NCI-H748 (cell line): Measurements from ENCODE around the gene LRRC28.

Source experiments
- DNase-seq: peaks from one replicate; lab custom pipeline; 2025; ENCODE audit not compliant: unreplicated experiment; lab: John Stamatoyannopoulos, UW

Gene LRRC28

GRCh38 chr15:99305761-99306505 lies 54.7 kb downstream of the LRRC28 start:
- peak; percentile 75 for DNase-seq

GRCh38 chr15:99306694-99307338 lies 55.5 kb downstream of the LRRC28 start:
- DNase-seq = peak; percentile 79

- no peak for DNase-seq
Measured at GRCh38 chr15:99307735-99308134, 56.5 kb downstream of the LRRC28 start.

GRCh38 chr15:99310745-99311144 lies 59.5 kb downstream of the LRRC28 start:
- DNase-seq = no peak

- DNase-seq = no peak
Measured at GRCh38 chr15:99312228-99312627, 60.9 kb downstream of the LRRC28 start.

- DNase-seq = no peak
Measured at GRCh38 chr15:99312794-99313193, 61.5 kb downstream of the LRRC28 start.

GRCh38 chr15:99315636-99316035 lies 64.4 kb downstream of the LRRC28 start:
- DNase-seq = no peak

- no peak for DNase-seq
Measured at GRCh38 chr15:99320374-99321215, 69.3 kb downstream of the LRRC28 start.

GRCh38 chr15:99321468-99321867 lies 70.2 kb downstream of the LRRC28 start:
- DNase-seq = no peak

GRCh38 chr15:99322643-99323405 lies 71.5 kb downstream of the LRRC28 start:
- no peak for DNase-seq

GRCh38 chr15:99324082-99324620 lies 72.9 kb downstream of the LRRC28 start:
- DNase-seq = no peak

GRCh38 chr15:99324700-99325099 lies 73.4 kb downstream of the LRRC28 start:
- DNase-seq = no peak

- DNase-seq = no peak
Measured at GRCh38 chr15:99326235-99326634, 75.0 kb downstream of the LRRC28 start.

- DNase-seq = no peak
Measured at GRCh38 chr15:99328106-99329072, 77.1 kb downstream of the LRRC28 start.

- DNase-seq = no peak
Measured at GRCh38 chr15:99331381-99331780, 80.1 kb downstream of the LRRC28 start.

GRCh38 chr15:99333413-99333812 lies 82.1 kb downstream of the LRRC28 start:
- DNase-seq = no peak

GRCh38 chr15:99333981-99334380 lies 82.7 kb downstream of the LRRC28 start:
- DNase-seq = no peak

GRCh38 chr15:99335508-99335907 lies 84.2 kb downstream of the LRRC28 start:
- no peak for DNase-seq

GRCh38 chr15:99336794-99337193 lies 85.5 kb downstream of the LRRC28 start:
- DNase-seq = no peak

- DNase-seq = no peak
Measured at GRCh38 chr15:99340347-99340746, 89.1 kb downstream of the LRRC28 start.
